PC-9 (cell line): ENCODE measurements around the gene AHI1.

Experiments
- EZH2 ChIP-seq: fragments of 200-600 bp; sonication (generic); IDR thresholded peaks from 2 replicates; pipeline ENCODE4 v1.8.0; 2017; ENCODE audit warnings: antibody characterized with exemption, low read depth
- TF ChIP-seq, protein P1 (sequence below): fragments of 200-600 bp; sonication (generic); conservative IDR thresholded peaks from 2 replicates; pipeline ENCODE4 v1.6.1; 2017; ENCODE audit warnings: mixed run types, antibody characterized with exemption, mild to moderate bottlenecking, moderate library complexity

GRCh38 chr6:135505222-135505621 lies 7.7 kb upstream of the AHI1 start:
- TF ChIP-seq, protein P1, sequence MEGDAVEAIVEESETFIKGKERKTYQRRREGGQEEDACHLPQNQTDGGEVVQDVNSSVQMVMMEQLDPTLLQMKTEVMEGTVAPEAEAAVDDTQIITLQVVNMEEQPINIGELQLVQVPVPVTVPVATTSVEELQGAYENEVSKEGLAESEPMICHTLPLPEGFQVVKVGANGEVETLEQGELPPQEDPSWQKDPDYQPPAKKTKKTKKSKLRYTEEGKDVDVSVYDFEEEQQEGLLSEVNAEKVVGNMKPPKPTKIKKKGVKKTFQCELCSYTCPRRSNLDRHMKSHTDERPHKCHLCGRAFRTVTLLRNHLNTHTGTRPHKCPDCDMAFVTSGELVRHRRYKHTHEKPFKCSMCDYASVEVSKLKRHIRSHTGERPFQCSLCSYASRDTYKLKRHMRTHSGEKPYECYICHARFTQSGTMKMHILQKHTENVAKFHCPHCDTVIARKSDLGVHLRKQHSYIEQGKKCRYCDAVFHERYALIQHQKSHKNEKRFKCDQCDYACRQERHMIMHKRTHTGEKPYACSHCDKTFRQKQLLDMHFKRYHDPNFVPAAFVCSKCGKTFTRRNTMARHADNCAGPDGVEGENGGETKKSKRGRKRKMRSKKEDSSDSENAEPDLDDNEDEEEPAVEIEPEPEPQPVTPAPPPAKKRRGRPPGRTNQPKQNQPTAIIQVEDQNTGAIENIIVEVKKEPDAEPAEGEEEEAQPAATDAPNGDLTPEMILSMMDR: no peak
- TF ChIP-seq EZH2: no peak
